Mesenchymal stem cell (in vitro differentiated cells and primary cell): ENCODE results near the gene OR4F15.
"Not testable (repeated sequence)": the region's sequence is repeated elsewhere in the genome, so short reads cannot be mapped to it uniquely, and the experiment has no call there.

Source experiments
- DNase-seq: peaks from one replicate; pipeline ENCODE4 v3.0.0-alpha.2; 2013
- H2AFZ ChIP-seq: one replicate; pipeline ENCODE4 v1.6.1; 2013; ENCODE audit warnings: low read depth, mild to moderate bottlenecking, control low read depth, inconsistent platforms, low read length, moderate library complexity
- H2AK5ac ChIP-seq: 2 replicates; pipeline ENCODE4 v1.6.1; 2013; ENCODE audit warnings: low read length, moderate library complexity, mild to moderate bottlenecking, inconsistent platforms; ENCODE audit not compliant: severe bottlenecking
- H2BK120ac ChIP-seq: one replicate; pipeline ENCODE4 v1.6.1; 2013; ENCODE audit warnings: low read depth, mild to moderate bottlenecking, inconsistent platforms, low read length, moderate library complexity
- H2BK12ac ChIP-seq, 2 experiments: one replicate each; pipeline ENCODE4 v1.6.1; 2013; ENCODE audit warnings: inconsistent platforms in 2 of 2, low read length in 2 of 2, mild to moderate bottlenecking in 2 of 2, moderate library complexity in 2 of 2, control low read depth in 1 of 2
- H2BK15ac ChIP-seq: one replicate; pipeline ENCODE4 v1.6.1; 2013; ENCODE audit warnings: mild to moderate bottlenecking, low read depth, inconsistent platforms; ENCODE audit not compliant: poor library complexity, severe bottlenecking
- H2BK5ac ChIP-seq: 2 replicates; pipeline ENCODE4 v1.6.1; 2013; ENCODE audit warnings: low read depth, mild to moderate bottlenecking, low read length, control low read depth, inconsistent platforms; ENCODE audit not compliant: poor library complexity, severe bottlenecking
- H3K14ac ChIP-seq, 2 experiments: one replicate each; pipeline ENCODE4 v1.6.1; 2013; ENCODE audit warnings: inconsistent platforms in 2 of 2, low read length in 2 of 2, control low read depth in 1 of 2, mild to moderate bottlenecking in 1 of 2, moderate library complexity in 1 of 2
- H3K18ac ChIP-seq, 2 experiments: one replicate each; pipeline ENCODE4 v1.6.1; 2013; ENCODE audit warnings: inconsistent platforms in 2 of 2, low read length in 2 of 2, control low read depth in 1 of 2, low read depth in 1 of 2, mild to moderate bottlenecking in 1 of 2
- H3K23ac ChIP-seq, 2 experiments: one replicate each; pipeline ENCODE4 v1.6.1; 2013; ENCODE audit warnings: inconsistent platforms in 2 of 2, low read length in 2 of 2, mild to moderate bottlenecking in 2 of 2, moderate library complexity in 2 of 2, control low read depth in 1 of 2
- H3K27ac ChIP-seq: 2 replicates; pipeline ENCODE4 v1.5.1; 2013; ENCODE audit warnings: mild to moderate bottlenecking, moderate library complexity, low read length, control low read depth, inconsistent platforms; ENCODE audit not compliant: poor library complexity, severe bottlenecking
- H3K27me3 ChIP-seq, 2 experiments: 2 replicates each; pipeline versions ENCODE4 v1.6.1 to v1.7.0; 2013; ENCODE audit warnings: low read length in 2 of 2, mild to moderate bottlenecking in 2 of 2, moderate library complexity in 2 of 2, control low read depth in 1 of 2, inconsistent platforms in 1 of 2; ENCODE audit not compliant: control insufficient read depth in 1 of 2, insufficient read depth in 1 of 2
- H3K36me3 ChIP-seq, 2 experiments: 2 replicates each; pipeline versions ENCODE4 v1.6.1 to v1.7.0; 2013; ENCODE audit warnings: low read length in 2 of 2, control low read depth in 1 of 2, inconsistent platforms in 1 of 2, low read depth in 1 of 2, mild to moderate bottlenecking in 1 of 2; ENCODE audit not compliant: insufficient read depth in 2 of 2, control insufficient read depth in 1 of 2
- H3K4ac ChIP-seq, 2 experiments: one replicate each; pipeline ENCODE4 v1.6.1; 2013; ENCODE audit warnings: inconsistent platforms in 2 of 2, low read length in 2 of 2, mild to moderate bottlenecking in 2 of 2, moderate library complexity in 2 of 2, control low read depth in 1 of 2, low read depth in 1 of 2
- H3K4me1 ChIP-seq: 2 replicates; pipeline ENCODE4 v1.6.1; 2013; ENCODE audit warnings: low read depth, low read length, control low read depth; ENCODE audit not compliant: control insufficient read depth, insufficient read depth
- H3K4me2 ChIP-seq: 2 replicates; pipeline ENCODE4 v1.6.1; 2013; ENCODE audit warnings: low read length, mild to moderate bottlenecking, inconsistent platforms; ENCODE audit not compliant: poor library complexity, severe bottlenecking
- H3K4me3 ChIP-seq, 2 experiments: 2 replicates each; pipeline versions ENCODE4 v1.5.1 to v1.7.0; 2013; ENCODE audit warnings: low read length in 2 of 2, mild to moderate bottlenecking in 2 of 2, control low read depth in 1 of 2, low read depth in 1 of 2; ENCODE audit not compliant: insufficient read depth in 1 of 2
- H3K79me1 ChIP-seq: replicated peaks from 2 replicates; pipeline ENCODE4 v1.6.1; 2013; ENCODE audit warnings: mild to moderate bottlenecking, control low read depth, low read length, inconsistent platforms; ENCODE audit not compliant: poor library complexity, severe bottlenecking
- H3K9ac ChIP-seq: 2 replicates; pipeline ENCODE4 v1.7.0; 2013; ENCODE audit warnings: mild to moderate bottlenecking, low read length, moderate library complexity
- H3K9me3 ChIP-seq: 2 replicates; pipeline ENCODE4 v1.7.0; 2013; ENCODE audit warnings: mild to moderate bottlenecking, low read length; ENCODE audit not compliant: control insufficient read depth
- H4K8ac ChIP-seq: one replicate; pipeline ENCODE4 v1.6.1; 2013; ENCODE audit warnings: inconsistent platforms, mild to moderate bottlenecking, low read length, moderate library complexity
- H4K91ac ChIP-seq: one replicate; pipeline ENCODE4 v1.6.1; 2013; ENCODE audit warnings: mild to moderate bottlenecking, low read length, inconsistent platforms
- WGBS: methylation state at CpG from one replicate; pipeline ENCODE4 v1.1.7; 2013; ENCODE audit warnings: mixed read lengths; 5-methylcytosine and 5-hydroxymethylcytosine counted together

The OR4F15 gene

DNA sequence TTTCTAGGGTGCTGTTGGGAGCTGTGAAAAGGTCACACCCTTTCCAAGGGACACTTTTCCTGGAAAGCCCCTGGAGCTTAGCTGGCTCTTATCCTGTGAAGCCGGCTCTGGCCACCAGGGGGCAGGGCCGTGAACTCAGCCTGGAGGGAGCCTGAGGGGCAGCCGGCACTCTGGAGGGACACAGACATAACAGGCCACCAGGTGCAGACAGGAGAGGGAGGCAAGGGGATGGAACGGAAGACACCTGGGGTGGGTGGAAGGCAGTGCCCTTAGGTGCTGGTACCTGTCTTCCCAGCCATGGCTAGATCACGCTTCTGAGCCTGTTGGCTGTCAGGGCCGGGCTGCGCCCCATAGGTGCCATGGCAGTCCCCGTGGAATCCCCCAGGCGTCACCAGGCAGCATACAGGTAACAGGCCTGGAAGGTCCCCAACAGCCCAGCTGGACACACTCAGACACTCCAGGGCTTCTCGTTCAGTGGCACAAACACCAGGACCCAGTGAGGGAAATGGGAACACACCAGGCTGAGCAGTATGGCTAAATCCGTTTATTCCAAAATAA, 44.8 kb upstream of the OR4F15 start:
- H4K8ac ChIP-seq, H3K27ac ChIP-seq, H3K4ac ChIP-seq, H2BK15ac ChIP-seq, H4K91ac ChIP-seq, H3K4me1 ChIP-seq, H3K18ac ChIP-seq, H3K79me1 ChIP-seq, H3K23ac ChIP-seq, H2AK5ac ChIP-seq, H2AFZ ChIP-seq, DNase-seq, H2BK5ac ChIP-seq, H3K36me3 ChIP-seq, H3K9ac ChIP-seq, H2BK120ac ChIP-seq, H3K14ac ChIP-seq, H3K4me2 ChIP-seq, H3K9me3 ChIP-seq, H2BK12ac ChIP-seq, H3K27me3 ChIP-seq, H3K4me3 ChIP-seq: not testable (repeated sequence)
- WGBS: 78% methylated on average over 6 of the region's 11 CpGs

DNA sequence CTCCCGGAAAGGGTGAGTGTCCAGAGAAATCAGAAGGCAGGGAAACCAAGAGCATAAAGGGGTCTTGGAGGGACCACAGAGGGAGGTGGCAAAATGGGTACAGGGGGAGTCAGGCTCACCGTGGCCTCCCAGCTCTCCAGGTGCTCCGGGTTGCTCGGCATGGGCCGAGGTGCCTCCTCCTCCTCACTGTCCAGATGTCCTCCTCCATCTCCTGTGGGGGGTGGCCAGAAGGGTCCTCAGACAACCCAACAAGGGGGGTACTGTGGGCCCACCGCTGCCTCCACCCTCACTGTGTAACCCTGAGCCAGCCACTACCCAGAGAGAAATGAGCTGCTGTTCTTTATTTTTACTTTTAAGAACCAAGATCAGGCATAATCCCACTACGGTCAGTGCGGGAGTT, 39.1 kb upstream of the OR4F15 start:
- Histone ChIP-seq H3K79me1 (no peaks in the 10 kb centered on the region), H4K91ac (no peak overlapping the region), H4K8ac (no peak overlapping the region), H2BK12ac (no peak overlapping the region), H2BK120ac (no peak overlapping the region), H3K4me1 (peaks cover 3% of the 10 kb centered on the region), H2BK5ac (no peak overlapping the region), H3K27me3 (peaks cover 0 to 16% of the 10 kb centered on the region in 2 experiments), H3K9ac (no peak overlapping the region), H2BK15ac (no peak overlapping the region), H3K18ac (no peak overlapping the region), H2AFZ (no peak overlapping the region), H3K4me3 (no peak overlapping the region), H3K14ac (no peak overlapping the region), H3K4ac (no peak overlapping the region), H2AK5ac (no peak overlapping the region), H3K4me2 (no peak overlapping the region), H3K36me3 (peaks cover 0 to 7% of the 10 kb centered on the region in 2 experiments), H3K23ac (no peak overlapping the region), H3K9me3 (no peaks in the 10 kb centered on the region), H3K27ac (no peak overlapping the region)
- WGBS: 89% methylated on average over 8 of the region's 8 CpGs
- DNase-seq: no peak

DNA sequence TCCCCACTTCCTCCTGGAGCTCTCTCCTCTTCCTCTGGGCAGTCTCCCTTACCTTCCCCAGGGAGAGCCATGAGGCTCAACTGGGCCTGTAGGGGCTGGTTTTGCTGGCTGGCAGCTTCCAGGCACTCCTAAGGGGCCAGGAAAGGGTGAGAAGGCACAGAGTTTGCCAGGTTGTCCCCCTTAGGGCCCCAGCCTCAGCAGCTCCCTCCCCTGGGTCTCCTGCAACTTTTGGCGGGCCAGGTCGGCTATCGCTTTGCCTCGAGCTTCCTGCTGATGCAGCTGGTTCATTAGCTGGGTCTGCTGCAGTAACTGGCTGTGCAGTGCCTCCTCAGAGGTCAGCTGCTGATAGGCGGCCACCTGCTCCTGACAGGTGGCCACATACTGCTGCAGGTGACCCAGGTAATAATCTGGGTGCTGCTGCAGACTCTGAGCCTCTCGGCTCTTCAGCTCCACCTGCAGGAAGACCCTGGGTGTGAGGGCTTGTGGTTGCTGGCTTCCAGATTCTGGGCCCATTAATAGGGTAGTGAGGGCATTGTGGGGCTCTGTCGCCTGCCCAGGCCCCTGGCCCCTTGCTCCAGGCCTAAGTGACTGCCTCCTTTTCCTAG, 38.4 kb upstream of the OR4F15 start:
- 65% methylated on average over 6 of the region's 7 CpGs for WGBS
- no peak overlapping the region for H2AFZ ChIP-seq

DNA sequence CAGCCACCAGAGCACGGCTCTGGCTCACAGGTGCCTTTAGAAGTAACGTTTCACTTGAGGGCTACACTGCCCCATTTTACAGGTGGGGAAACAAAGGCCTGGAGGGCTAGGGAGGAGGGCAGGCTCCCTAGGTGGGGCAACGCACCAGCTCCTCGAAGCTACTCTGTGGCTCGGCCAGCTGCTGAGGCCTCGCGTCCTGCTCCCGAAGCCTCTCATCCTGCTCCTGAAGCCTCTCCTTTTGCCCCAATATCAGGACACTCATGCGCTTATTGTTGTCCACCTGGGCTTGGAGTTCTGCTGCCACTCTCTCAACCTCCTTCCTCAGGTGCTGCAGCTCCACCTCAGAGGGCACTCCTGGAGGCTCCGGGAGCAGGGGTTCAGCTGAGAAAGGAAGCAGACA, 36.9 kb upstream of the OR4F15 start:
- Histone ChIP-seq H3K4me3 (no peak overlapping the region), H3K14ac (no peak overlapping the region), H3K4ac (no peak overlapping the region), H2BK120ac (no peak overlapping the region), H3K27ac (no peak overlapping the region), H3K23ac (no peak overlapping the region), H3K79me1 (no peaks in the 10 kb centered on the region), H2AFZ (no peak overlapping the region), H2BK15ac (no peak overlapping the region), H3K36me3 (peaks cover 0 to 7% of the 10 kb centered on the region in 2 experiments), H2BK5ac (no peak overlapping the region), H4K91ac (no peak overlapping the region), H3K18ac (no peak overlapping the region), H3K9ac (no peak overlapping the region), H3K4me1 (peaks cover 5% of the 10 kb centered on the region), H2BK12ac (no peak overlapping the region), H3K27me3 (peaks cover 0 to 16% of the 10 kb centered on the region in 2 experiments), H2AK5ac (no peak overlapping the region), H3K4me2 (no peak overlapping the region), H4K8ac (no peak overlapping the region), H3K9me3 (no peaks in the 10 kb centered on the region)
- 86% methylated on average over 10 of the region's 10 CpGs for WGBS
- no peak for DNase-seq

More for the DNA sequence above, 38.4 kb upstream of the OR4F15 start:
- Histone ChIP-seq H2BK5ac (no peak overlapping the region), H3K4me1 (peaks cover 3% of the 10 kb centered on the region), H4K8ac (no peak overlapping the region), H2BK120ac (no peak overlapping the region), H3K79me1 (no peaks in the 10 kb centered on the region), H3K23ac (no peak overlapping the region), H2AK5ac (no peak overlapping the region), H3K9me3 (no peaks in the 10 kb centered on the region), H3K18ac (no peak overlapping the region), H3K4ac (no peak overlapping the region), H3K4me3 (no peak overlapping the region), H2BK12ac (no peak overlapping the region), H3K14ac (no peak overlapping the region), H3K4me2 (no peak overlapping the region), H3K36me3 (peaks cover 0 to 7% of the 10 kb centered on the region in 2 experiments), H2BK15ac (no peak overlapping the region), H4K91ac (no peak overlapping the region), H3K27ac (no peak overlapping the region), H3K9ac (no peak overlapping the region), H3K27me3 (peaks cover 0 to 16% of the 10 kb centered on the region in 2 experiments)
- DNase-seq: no peak
